Parathyroid adenoma (tissue), 2 donors: ENCODE results near the gene ZBTB20.
A peak's percentile ranks its signal among the peaks of the same experiment; 100 is the strongest.

Source experiments
- H2AFZ ChIP-seq: fragments of 300-600 bp; sonication (generic); one replicate; pipeline ENCODE4 v1.7.0; 2017; ENCODE audit warnings: antibody characterized with exemption, mild to moderate bottlenecking
- H3K27ac ChIP-seq: fragments of 300-600 bp; sonication (generic); one replicate; pipeline ENCODE4 v1.7.0; 2017
- H3K27me3 ChIP-seq: fragments of 300-600 bp; sonication (generic); one replicate; pipeline ENCODE4 v1.7.0; 2017; ENCODE audit warnings: low read length; ENCODE audit not compliant: control insufficient read depth, insufficient read depth
- H3K36me3 ChIP-seq: fragments of 300-600 bp; sonication (generic); one replicate; pipeline ENCODE4 v1.7.0; 2017; ENCODE audit warnings: low read length; ENCODE audit not compliant: control insufficient read depth, insufficient read depth
- H3K4me1 ChIP-seq: fragments of 300-600 bp; sonication (generic); one replicate; pipeline ENCODE4 v1.7.0; 2017; ENCODE audit warnings: control low read depth
- H3K4me2 ChIP-seq: fragments of 300-600 bp; sonication (generic); one replicate; pipeline ENCODE4 v1.7.0; 2017; ENCODE audit warnings: low read length
- H3K4me3 ChIP-seq: fragments of 300-600 bp; sonication (generic); one replicate; pipeline ENCODE4 v1.7.0; 2017; ENCODE audit warnings: low read depth, low read length
- H3K79me2 ChIP-seq: fragments of 300-600 bp; sonication (generic); one replicate; pipeline ENCODE4 v1.7.0; 2017; ENCODE audit warnings: control low read depth
- H3K9ac ChIP-seq: fragments of 300-600 bp; sonication (generic); one replicate; pipeline ENCODE4 v1.7.0; 2017; ENCODE audit warnings: mild to moderate bottlenecking
- H3K9me3 ChIP-seq: fragments of 300-600 bp; sonication (generic); one replicate; pipeline ENCODE4 v1.7.0; 2017; ENCODE audit warnings: low read length; ENCODE audit not compliant: control insufficient read depth
- CTCF ChIP-seq: fragments of 300-600 bp; sonication (generic); IDR thresholded peaks from one replicate; pipeline ENCODE4 v1.7.0; 2017; ENCODE audit warnings: antibody characterized with exemption, mild to moderate bottlenecking
- donor health status: primary hyperparathyroidism.

ZBTB20 gene

GRCh38 chr3:114452937-114453336 is 694.2 kb downstream of the ZBTB20 start:
- Histone ChIP-seq H3K27ac (no peak overlapping the region), H3K36me3 (no peaks in the 10 kb centered on the region), H3K79me2 (no peaks in the 10 kb centered on the region), H3K4me3 (no peak overlapping the region), H3K9ac (no peak overlapping the region), H2AFZ (no peak overlapping the region), H3K9me3 (no peaks in the 10 kb centered on the region), H3K27me3 (no peaks in the 10 kb centered on the region), H3K4me2 (no peak overlapping the region), H3K4me1 (peaks cover 11% of the 10 kb centered on the region)
- TF ChIP-seq CTCF = no peak

GRCh38 chr3:114452256-114452655 is 694.8 kb downstream of the ZBTB20 start:
- Histone ChIP-seq H3K36me3 (no peaks in the 10 kb centered on the region), H3K4me1 (peaks cover 11% of the 10 kb centered on the region), H2AFZ (no peak overlapping the region), H3K4me3 (no peak overlapping the region), H3K27me3 (no peaks in the 10 kb centered on the region), H3K79me2 (no peaks in the 10 kb centered on the region), H3K9me3 (no peaks in the 10 kb centered on the region), H3K4me2 (no peak overlapping the region), H3K9ac (no peak overlapping the region), H3K27ac (no peak overlapping the region)
- no peak for TF ChIP-seq CTCF

- H3K4me3 ChIP-seq = peak overlapping the region; percentile 1
- TF ChIP-seq CTCF = no peak
- peaks cover 6% of the 10 kb centered on the region for H3K4me1 ChIP-seq
- H3K9me3 ChIP-seq = no peaks in the 10 kb centered on the region
- peak overlapping the region; percentile 21 for H3K27ac ChIP-seq
- peak overlapping the region; percentile 33 for H3K4me2 ChIP-seq
- H3K79me2 ChIP-seq = no peaks in the 10 kb centered on the region
- no peaks in the 10 kb centered on the region for H3K27me3 ChIP-seq
- H3K9ac ChIP-seq = no peak overlapping the region
- H3K36me3 ChIP-seq = no peaks in the 10 kb centered on the region
- peak overlapping the region; percentile 10 for H2AFZ ChIP-seq
These were observed 695.5 kb downstream of the ZBTB20 start for GRCh38 chr3:114451561-114452018.

GRCh38 chr3:114451051-114451451 is 696.0 kb downstream of the ZBTB20 start:
- no peaks in the 10 kb centered on the region for H3K9me3 ChIP-seq
- TF ChIP-seq CTCF = no peak
- no peaks in the 10 kb centered on the region for H3K27me3 ChIP-seq
- H3K4me2 ChIP-seq = peak overlapping the region; percentile 33
- H2AFZ ChIP-seq = no peak overlapping the region
- H3K4me1 ChIP-seq = peaks cover 4% of the 10 kb centered on the region
- no peaks in the 10 kb centered on the region for H3K79me2 ChIP-seq
- no peak overlapping the region for H3K27ac ChIP-seq
- H3K4me3 ChIP-seq = no peak overlapping the region
- H3K36me3 ChIP-seq = no peaks in the 10 kb centered on the region
- no peak overlapping the region for H3K9ac ChIP-seq

- Histone ChIP-seq H3K4me1 (peaks cover 4% of the 10 kb centered on the region), H3K27me3 (no peaks in the 10 kb centered on the region), H3K9me3 (no peaks in the 10 kb centered on the region), H3K4me3 (no peak overlapping the region), H3K36me3 (no peaks in the 10 kb centered on the region), H2AFZ (no peak overlapping the region), H3K79me2 (no peaks in the 10 kb centered on the region), H3K9ac (no peak overlapping the region), H3K27ac (no peak overlapping the region), H3K4me2 (no peak overlapping the region)
- no peak for TF ChIP-seq CTCF
These were observed 697.0 kb downstream of the ZBTB20 start for GRCh38 chr3:114450008-114450596.
